ELF-1 (cell line): Measurements from ENCODE around the gene GHSR.

ENCODE experiments used
- DNase-seq: peaks from one replicate; pipeline ENCODE4 v3.0.0-alpha.2; 2016; ENCODE audit warnings: low read depth, low spot score

The GHSR gene

DNA sequence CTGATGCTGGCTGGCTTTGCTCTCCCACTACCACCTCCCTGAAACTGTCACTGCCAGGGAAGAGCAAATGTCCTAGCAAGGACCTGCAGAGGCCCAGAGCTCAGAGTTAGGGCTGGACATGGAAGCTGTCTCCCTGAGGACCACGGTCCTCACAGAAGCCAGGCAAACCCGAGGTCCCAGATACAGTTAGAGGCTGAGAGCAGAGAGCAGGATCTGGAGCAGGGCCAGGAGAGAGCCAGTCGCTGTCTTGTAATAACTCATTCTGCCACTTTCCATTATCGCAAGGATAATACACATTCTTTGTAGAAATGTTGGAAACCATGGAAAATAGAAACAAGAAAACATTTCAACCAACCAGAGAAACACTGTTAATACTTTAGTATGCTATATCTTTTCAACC is 10.1 kb downstream of the GHSR start:
- DNase-seq: no peak

DNA sequence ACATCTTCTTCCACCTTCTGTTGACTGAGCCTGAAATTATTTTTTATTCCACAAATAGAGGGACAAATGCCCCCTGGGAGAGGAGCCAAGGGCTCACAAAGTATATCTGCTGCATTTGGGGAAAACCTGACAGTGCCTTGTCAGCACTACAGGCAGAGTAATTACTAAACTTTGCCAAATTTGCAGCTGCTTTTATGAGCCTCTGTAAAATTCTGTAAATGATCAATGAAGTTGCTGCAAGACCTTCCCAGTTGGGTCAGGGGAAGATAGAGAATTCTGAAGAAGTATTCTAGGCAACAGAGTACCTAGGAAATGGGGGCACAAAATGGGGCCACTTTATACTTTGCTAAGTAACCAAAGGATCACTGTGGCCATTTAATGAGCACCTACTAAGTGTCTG is 10.5 kb downstream of the GHSR start:
- DNase-seq: no peak

DNA sequence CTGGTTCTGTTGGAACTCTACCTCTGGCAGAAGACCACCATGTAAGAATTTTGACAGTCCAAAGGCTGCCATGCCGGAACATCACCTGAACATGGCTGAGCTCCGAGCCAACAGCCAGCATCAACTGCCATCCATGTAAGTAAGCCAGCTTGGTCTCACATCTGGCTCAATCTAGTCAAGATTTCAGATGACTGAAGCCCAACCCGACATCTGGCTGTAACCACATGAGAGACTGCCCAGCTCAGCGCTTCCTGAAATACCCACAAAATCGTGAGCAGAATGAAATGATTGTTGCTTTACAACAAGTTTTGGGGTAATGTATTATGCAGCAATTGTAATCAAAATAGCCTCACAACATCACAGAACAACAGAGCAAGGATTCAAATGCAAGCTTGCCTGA is 32.9 kb downstream of the GHSR start:
- DNase-seq: no peak

- DNase-seq: no peak
These were observed 36.7 kb downstream of the GHSR start for GRCh38 chr3:172411478-172411947.

- DNase-seq: no peak
These were observed 37.4 kb downstream of the GHSR start for GRCh38 chr3:172410702-172411477.

GRCh38 chr3:172407872-172408271 is 40.4 kb downstream of the GHSR start:
- DNase-seq: no peak

DNA sequence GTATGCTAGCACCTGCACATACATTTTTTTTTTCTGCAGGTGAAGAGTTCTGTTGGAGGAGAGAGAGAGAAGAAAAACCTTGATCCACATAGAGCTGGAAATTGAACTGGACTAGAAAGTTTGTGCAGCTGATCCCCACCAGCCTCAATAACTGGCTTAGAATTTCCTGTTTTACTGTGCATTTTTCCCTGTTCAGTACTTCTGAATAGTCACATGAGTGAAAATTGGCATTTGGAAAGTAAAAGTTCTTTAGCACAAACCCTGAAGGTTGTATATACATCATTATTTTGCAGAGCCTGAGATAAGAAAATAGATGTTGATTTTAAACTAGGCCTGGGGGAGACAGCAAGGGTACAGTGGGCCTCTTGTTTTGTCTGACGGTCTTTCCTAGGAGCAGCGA is 42.3 kb downstream of the GHSR start:
- DNase-seq: no peak

DNA sequence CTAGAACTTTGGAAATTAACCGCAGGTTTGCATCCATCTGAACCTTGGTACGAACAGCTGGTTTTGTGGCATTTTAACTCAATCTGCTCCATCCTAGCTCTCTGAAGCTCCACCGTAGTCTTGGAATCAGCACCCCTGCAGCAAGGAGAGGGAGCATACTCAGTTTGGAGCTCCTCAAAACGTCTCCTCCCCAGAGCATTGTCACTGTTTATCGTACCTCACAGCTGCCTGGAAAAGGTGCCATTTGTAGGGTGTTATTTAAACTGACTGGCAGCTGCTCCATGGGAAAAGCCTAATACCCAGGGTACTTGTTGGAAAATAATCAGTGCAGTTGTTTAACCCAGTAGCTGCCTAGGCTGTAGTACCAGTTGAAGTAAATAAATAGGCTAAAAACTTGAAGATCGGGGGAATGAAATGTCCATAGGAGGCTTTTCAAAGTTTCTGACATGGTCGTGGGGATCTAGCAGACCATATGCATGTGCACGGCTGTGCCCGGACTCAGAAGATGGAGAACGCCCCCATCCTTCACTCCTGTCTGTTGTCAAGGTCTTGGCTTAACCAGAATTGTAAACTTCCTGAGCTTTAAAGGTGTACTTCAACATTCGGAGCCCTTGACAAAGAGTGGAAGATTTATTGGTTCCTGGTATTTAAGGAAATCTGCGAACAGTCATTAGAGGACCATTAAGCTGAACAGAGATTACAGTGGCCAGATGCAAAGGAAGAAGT is 43.9 kb downstream of the GHSR start:
- DNase-seq: no peak

DNA sequence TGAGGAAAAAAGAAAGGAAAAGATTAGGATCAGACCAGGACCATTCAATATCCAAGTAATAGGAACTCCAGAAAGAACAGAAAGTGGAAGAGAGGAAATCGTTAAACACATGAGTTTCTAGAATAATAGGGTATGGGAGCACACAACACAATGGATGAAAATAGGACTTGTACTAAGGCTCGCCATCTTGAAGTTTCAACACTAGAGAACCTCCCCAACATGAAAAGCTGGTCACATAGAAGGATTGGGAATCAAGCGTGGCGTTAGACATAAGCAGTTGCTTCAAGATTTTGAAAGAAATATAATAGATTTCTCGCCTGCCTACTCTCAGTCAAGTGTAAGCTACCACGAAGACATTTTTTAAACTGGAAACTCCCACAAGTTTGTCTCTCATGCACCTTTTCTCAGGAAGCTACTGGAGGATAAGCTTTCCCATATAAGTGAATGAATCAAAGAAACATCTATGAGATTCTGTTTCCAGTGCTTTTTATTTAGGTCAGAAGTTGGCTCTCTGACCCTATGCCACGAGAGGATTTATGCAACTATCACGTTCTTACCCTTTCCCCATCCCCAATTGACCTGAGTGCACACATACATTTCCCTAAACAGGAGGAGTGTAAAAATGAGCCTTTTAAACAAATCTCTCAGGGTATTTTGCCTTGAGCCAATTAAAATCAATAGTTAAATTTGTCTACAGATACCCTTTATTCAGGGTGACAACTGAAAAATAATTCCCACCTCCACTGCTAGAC is 45.2 kb downstream of the GHSR start:
- DNase-seq: no peak

GRCh38 chr3:172402090-172402489 is 46.2 kb downstream of the GHSR start:
- no peak for DNase-seq

- no peak for DNase-seq
These were observed 49.8 kb downstream of the GHSR start for GRCh38 chr3:172398484-172398883.

DNA sequence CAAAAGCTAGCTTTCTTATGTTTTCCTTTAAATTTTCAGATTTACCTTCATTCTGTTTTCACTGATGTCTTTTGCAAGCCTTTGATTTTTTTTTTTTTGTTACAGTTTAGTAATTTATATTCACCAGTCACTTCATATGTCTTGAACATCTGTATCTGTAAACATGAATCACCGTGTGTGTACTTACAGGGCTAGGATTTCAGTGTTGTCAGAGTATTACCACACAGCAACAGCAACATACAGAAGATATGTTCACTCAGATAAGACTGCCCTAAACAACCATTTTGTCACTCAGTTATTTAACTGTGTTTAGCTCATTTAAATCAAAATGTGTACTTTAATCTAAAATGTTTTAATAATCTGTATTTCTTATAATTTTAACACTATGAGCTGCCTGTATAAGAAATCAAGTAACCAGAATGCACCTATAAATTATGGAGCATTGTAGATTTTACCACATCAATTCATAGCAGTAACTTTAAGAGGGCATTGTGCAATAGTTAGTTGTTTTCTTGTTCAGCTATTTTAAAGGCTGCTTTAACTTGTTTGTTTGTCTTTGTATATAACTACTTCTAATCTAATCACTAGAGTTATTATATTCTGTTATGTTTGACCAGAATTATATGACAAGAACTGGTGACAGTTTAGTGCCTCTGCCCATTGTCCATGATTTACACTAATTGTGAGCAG is 50.4 kb downstream of the GHSR start:
- DNase-seq: no peak

- no peak for DNase-seq
These were observed 51.9 kb downstream of the GHSR start for GRCh38 chr3:172396400-172396799.

DNA sequence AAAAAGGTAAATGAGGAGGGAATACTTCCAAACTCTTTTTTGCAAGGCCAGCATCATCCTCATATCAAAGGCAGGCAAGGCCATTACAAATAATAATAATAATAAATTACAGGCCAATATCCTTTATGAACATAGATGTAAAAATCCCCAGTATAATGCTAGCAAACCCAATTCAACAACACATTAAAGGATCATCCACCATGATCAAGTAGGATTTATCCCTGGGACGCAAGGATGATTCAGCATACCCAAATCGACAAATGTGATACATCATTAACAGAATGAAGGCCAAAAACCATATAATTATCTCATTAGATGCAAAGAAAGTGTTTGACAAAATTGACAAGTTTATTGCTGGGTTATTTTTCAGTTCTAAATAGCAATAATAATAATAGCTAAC is 53.6 kb downstream of the GHSR start:
- no peak for DNase-seq
